Mesenchymal stem cell (in vitro differentiated cells and primary cell): ENCODE results near the gene DCST2.

Experiments
- DNase-seq: peaks from one replicate; pipeline ENCODE4 v3.0.0-alpha.2; 2013
- H2AFZ ChIP-seq: one replicate; pipeline ENCODE4 v1.6.1; 2013; ENCODE audit warnings: low read depth, mild to moderate bottlenecking, control low read depth, inconsistent platforms, low read length, moderate library complexity
- H2AK5ac ChIP-seq: 2 replicates; pipeline ENCODE4 v1.6.1; 2013; ENCODE audit warnings: low read length, moderate library complexity, mild to moderate bottlenecking, inconsistent platforms; ENCODE audit not compliant: severe bottlenecking
- H2BK120ac ChIP-seq: one replicate; pipeline ENCODE4 v1.6.1; 2013; ENCODE audit warnings: low read depth, mild to moderate bottlenecking, inconsistent platforms, low read length, moderate library complexity
- H2BK12ac ChIP-seq, 2 experiments: one replicate each; pipeline ENCODE4 v1.6.1; 2013; ENCODE audit warnings: inconsistent platforms in 2 of 2, low read length in 2 of 2, mild to moderate bottlenecking in 2 of 2, moderate library complexity in 2 of 2, control low read depth in 1 of 2
- H2BK15ac ChIP-seq: one replicate; pipeline ENCODE4 v1.6.1; 2013; ENCODE audit warnings: mild to moderate bottlenecking, low read depth, inconsistent platforms; ENCODE audit not compliant: poor library complexity, severe bottlenecking
- H2BK5ac ChIP-seq: 2 replicates; pipeline ENCODE4 v1.6.1; 2013; ENCODE audit warnings: low read depth, mild to moderate bottlenecking, low read length, control low read depth, inconsistent platforms; ENCODE audit not compliant: poor library complexity, severe bottlenecking
- H3K14ac ChIP-seq, 2 experiments: one replicate each; pipeline ENCODE4 v1.6.1; 2013; ENCODE audit warnings: inconsistent platforms in 2 of 2, low read length in 2 of 2, control low read depth in 1 of 2, mild to moderate bottlenecking in 1 of 2, moderate library complexity in 1 of 2
- H3K18ac ChIP-seq, 2 experiments: one replicate each; pipeline ENCODE4 v1.6.1; 2013; ENCODE audit warnings: inconsistent platforms in 2 of 2, low read length in 2 of 2, control low read depth in 1 of 2, low read depth in 1 of 2, mild to moderate bottlenecking in 1 of 2
- H3K23ac ChIP-seq, 2 experiments: one replicate each; pipeline ENCODE4 v1.6.1; 2013; ENCODE audit warnings: inconsistent platforms in 2 of 2, low read length in 2 of 2, mild to moderate bottlenecking in 2 of 2, moderate library complexity in 2 of 2, control low read depth in 1 of 2
- H3K27ac ChIP-seq: 2 replicates; pipeline ENCODE4 v1.5.1; 2013; ENCODE audit warnings: mild to moderate bottlenecking, moderate library complexity, low read length, control low read depth, inconsistent platforms; ENCODE audit not compliant: poor library complexity, severe bottlenecking
- H3K27me3 ChIP-seq, 2 experiments: 2 replicates each; pipeline versions ENCODE4 v1.6.1 to v1.7.0; 2013; ENCODE audit warnings: low read length in 2 of 2, mild to moderate bottlenecking in 2 of 2, moderate library complexity in 2 of 2, control low read depth in 1 of 2, inconsistent platforms in 1 of 2; ENCODE audit not compliant: control insufficient read depth in 1 of 2, insufficient read depth in 1 of 2
- H3K36me3 ChIP-seq, 2 experiments: 2 replicates each; pipeline versions ENCODE4 v1.6.1 to v1.7.0; 2013; ENCODE audit warnings: low read length in 2 of 2, control low read depth in 1 of 2, inconsistent platforms in 1 of 2, low read depth in 1 of 2, mild to moderate bottlenecking in 1 of 2; ENCODE audit not compliant: insufficient read depth in 2 of 2, control insufficient read depth in 1 of 2
- H3K4ac ChIP-seq, 2 experiments: one replicate each; pipeline ENCODE4 v1.6.1; 2013; ENCODE audit warnings: inconsistent platforms in 2 of 2, low read length in 2 of 2, mild to moderate bottlenecking in 2 of 2, moderate library complexity in 2 of 2, control low read depth in 1 of 2, low read depth in 1 of 2
- H3K4me1 ChIP-seq: 2 replicates; pipeline ENCODE4 v1.6.1; 2013; ENCODE audit warnings: low read depth, low read length, control low read depth; ENCODE audit not compliant: control insufficient read depth, insufficient read depth
- H3K4me2 ChIP-seq: 2 replicates; pipeline ENCODE4 v1.6.1; 2013; ENCODE audit warnings: low read length, mild to moderate bottlenecking, inconsistent platforms; ENCODE audit not compliant: poor library complexity, severe bottlenecking
- H3K4me3 ChIP-seq, 2 experiments: 2 replicates each; pipeline versions ENCODE4 v1.5.1 to v1.7.0; 2013; ENCODE audit warnings: low read length in 2 of 2, mild to moderate bottlenecking in 2 of 2, control low read depth in 1 of 2, low read depth in 1 of 2; ENCODE audit not compliant: insufficient read depth in 1 of 2
- H3K79me1 ChIP-seq: replicated peaks from 2 replicates; pipeline ENCODE4 v1.6.1; 2013; ENCODE audit warnings: mild to moderate bottlenecking, control low read depth, low read length, inconsistent platforms; ENCODE audit not compliant: poor library complexity, severe bottlenecking
- H3K9ac ChIP-seq: 2 replicates; pipeline ENCODE4 v1.7.0; 2013; ENCODE audit warnings: mild to moderate bottlenecking, low read length, moderate library complexity
- H3K9me3 ChIP-seq: 2 replicates; pipeline ENCODE4 v1.7.0; 2013; ENCODE audit warnings: mild to moderate bottlenecking, low read length; ENCODE audit not compliant: control insufficient read depth
- H4K8ac ChIP-seq: one replicate; pipeline ENCODE4 v1.6.1; 2013; ENCODE audit warnings: inconsistent platforms, mild to moderate bottlenecking, low read length, moderate library complexity
- H4K91ac ChIP-seq: one replicate; pipeline ENCODE4 v1.6.1; 2013; ENCODE audit warnings: mild to moderate bottlenecking, low read length, inconsistent platforms
- WGBS: methylation state at CpG from one replicate; pipeline ENCODE4 v1.1.7; 2013; ENCODE audit warnings: mixed read lengths; 5-methylcytosine and 5-hydroxymethylcytosine counted together

The DCST2 gene

GRCh38 chr1:155007251-155007828, 26.2 kb downstream of the DCST2 start:
- H3K18ac ChIP-seq: no peak overlapping the region
- peaks cover 41% of the 10 kb centered on the region for H3K79me1 ChIP-seq
- H3K36me3 ChIP-seq: peaks cover 8 to 68% of the 10 kb centered on the region in 2 experiments
- no peak overlapping the region for H4K8ac ChIP-seq
- H2BK15ac ChIP-seq: no peak overlapping the region
- H3K4me1 ChIP-seq: peaks cover 37% of the 10 kb centered on the region
- 96% methylated on average over 5 of the region's 6 CpGs for WGBS
- no peak overlapping the region for H3K9ac ChIP-seq
- no peak overlapping the region for H2AFZ ChIP-seq
- H3K23ac ChIP-seq: no peak overlapping the region
- no peak overlapping the region for H3K4me3 ChIP-seq
- H3K27me3 ChIP-seq: no peaks in the 10 kb centered on the region
- no peak for DNase-seq
- H3K14ac ChIP-seq: no peak overlapping the region
- no peak overlapping the region for H3K27ac ChIP-seq
- H2BK120ac ChIP-seq: no peak overlapping the region
- no peak overlapping the region for H3K4me2 ChIP-seq
- H2AK5ac ChIP-seq: no peak overlapping the region
- H2BK5ac ChIP-seq: no peak overlapping the region
- H2BK12ac ChIP-seq: no peak overlapping the region
- no peaks in the 10 kb centered on the region for H3K9me3 ChIP-seq
- H3K4ac ChIP-seq: no peak overlapping the region
- no peak overlapping the region for H4K91ac ChIP-seq

- no peak overlapping the region for H3K4me3 ChIP-seq
- H4K8ac ChIP-seq: no peak overlapping the region
- H2BK12ac ChIP-seq: no peak overlapping the region
- WGBS: 95% methylated on average over 2 of the region's 2 CpGs
- no peaks in the 10 kb centered on the region for H3K27me3 ChIP-seq
- H2BK120ac ChIP-seq: no peak overlapping the region
- no peak overlapping the region for H4K91ac ChIP-seq
- H2AFZ ChIP-seq: no peak overlapping the region
- H3K4me1 ChIP-seq: peaks cover 31% of the 10 kb centered on the region
- H3K79me1 ChIP-seq: peaks cover 35% of the 10 kb centered on the region
- H3K9me3 ChIP-seq: no peaks in the 10 kb centered on the region
- no peak for DNase-seq
- no peak overlapping the region for H3K4ac ChIP-seq
- no peak overlapping the region for H3K4me2 ChIP-seq
- H3K14ac ChIP-seq: no peak overlapping the region
- H3K9ac ChIP-seq: no peak overlapping the region
- H3K18ac ChIP-seq: no peak overlapping the region
- H3K36me3 ChIP-seq: peaks cover 8 to 61% of the 10 kb centered on the region in 2 experiments
- no peak overlapping the region for H2BK15ac ChIP-seq
- no peak overlapping the region for H2AK5ac ChIP-seq
- no peak overlapping the region for H2BK5ac ChIP-seq
- no peak overlapping the region for H3K27ac ChIP-seq
- H3K23ac ChIP-seq: no peak overlapping the region
Measured at GRCh38 chr1:155006601-155007101, 26.9 kb downstream of the DCST2 start.

- Histone ChIP-seq H2BK15ac (no peak overlapping the region), H3K4ac (no peak overlapping the region), H3K14ac (no peak overlapping the region), H2BK5ac (no peak overlapping the region), H3K27me3 (no peaks in the 10 kb centered on the region), H3K18ac (no peak overlapping the region), H2BK12ac (peak overlapping the region in 1 of 2 experiments; percentile 12), H3K36me3 (peaks cover 3 to 48% of the 10 kb centered on the region in 2 experiments), H4K91ac (peak overlapping the region; percentile 45), H2BK120ac (no peak overlapping the region), H3K9me3 (no peaks in the 10 kb centered on the region), H3K4me1 (peaks cover 31% of the 10 kb centered on the region), H3K23ac (no peak overlapping the region), H3K9ac (peak overlapping the region; percentile 96), H3K4me3 (peak overlapping the region in 1 of 2 experiments; percentile 44), H3K27ac (no peak overlapping the region), H4K8ac (no peak overlapping the region), H3K79me1 (peaks cover 27% of the 10 kb centered on the region), H2AFZ (no peak overlapping the region), H2AK5ac (peak overlapping the region; percentile 14), H3K4me2 (no peak overlapping the region)
- WGBS: 95% methylated on average over 8 of the region's 17 CpGs
- DNase-seq: no peak
Measured at GRCh38 chr1:155005076-155006011, 28.2 kb downstream of the DCST2 start.
